Measurements from ENCODE around the gene NPEPPS.
"Not testable (repeated sequence)": the region's sequence is repeated elsewhere in the genome, so short reads cannot be mapped to it uniquely, and the experiment has no call there.

GRCh38 chr17:47511701-47512146, 19.2 kb upstream of the NPEPPS start:
- not testable (repeated sequence) for TF ChIP-seq MAX (IDR thresholded peaks at IDR 0.05); ZNF274 (IDR thresholded peaks at IDR 0.05; ENCODE audit: borderline replicate concordance, extremely low read depth, low read length); SIN3A (conservative IDR thresholded peaks at IDR 0.05 in 1 of 2, IDR thresholded peaks at IDR 0.05 in 1 of 2; ENCODE audit: low read depth in 1 of 2, low read length in 2 of 2); EP300 (IDR thresholded peaks at IDR 0.05; ENCODE audit: borderline replicate concordance in 1 of 2, low read depth in 2 of 2, low read length in 2 of 2); CREB1 (IDR thresholded peaks at IDR 0.05); NANOG (IDR thresholded peaks at IDR 0.05; ENCODE audit: insufficient read depth, low read depth, low read length, poor library complexity, severe bottlenecking); CTCF (IDR thresholded peaks at IDR 0.05; ENCODE audit: control extremely low read depth in 1 of 3, insufficient read depth in 1 of 3, low read depth in 1 of 3, low read length in 3 of 3); RAD21 (IDR thresholded peaks at IDR 0.05 in 1 of 2, conservative IDR thresholded peaks at IDR 0.05 in 1 of 2; ENCODE audit: low read depth in 2 of 2, low read length in 2 of 2); NRF1 (IDR thresholded peaks at IDR 0.05; ENCODE audit: low read depth, low read length); TAF7 (optimal IDR thresholded peaks at IDR 0.05; ENCODE audit: borderline replicate concordance, low read depth, low read length); POLR2A (IDR thresholded peaks at IDR 0.05; ENCODE audit: control extremely low read depth in 1 of 2, low read depth in 2 of 2, low read length in 2 of 2); ATF3 (IDR thresholded peaks at IDR 0.05; ENCODE audit: insufficient read depth, low read depth, low read length); SIX5 (IDR thresholded peaks at IDR 0.05; ENCODE audit: low read depth, low read length); TCF12 (IDR thresholded peaks at IDR 0.05; ENCODE audit: low read depth, low read length)

All from H1 (cell line).